DOHH2 (cell line): ENCODE measurements around the gene SMIM43.

ENCODE experiments used
- CTCF ChIP-seq: fragments of 200-600 bp; sonication (generic); IDR thresholded peaks from one replicate; pipeline ENCODE4 v1.5.1; 2014; ENCODE audit warnings: antibody characterized with exemption, mild to moderate bottlenecking, low read depth, low read length; ENCODE audit not compliant: poor library complexity, severe bottlenecking
- EZH2phosphoT487 ChIP-seq: fragments of 200-600 bp; sonication (generic); IDR thresholded peaks from 2 replicates; pipeline ENCODE4 v1.6.1; 2017; ENCODE audit warnings: borderline replicate concordance, mild to moderate bottlenecking, antibody characterized with exemption, low read length, moderate library complexity, mixed read lengths

- TF ChIP-seq CTCF (no peak), EZH2phosphoT487 (no peak)
Observed at GRCh38 chr4:121799867-121800501, 35.0 kb upstream of the SMIM43 start.
